Activated T-helper 2 cell treated with anti-CD3 and anti-CD28 coated beads, Interferon-gamma antibody, Interleukin-2, Interleukin-4, amounts not matched to agents 10 μg/mL and 5 μg/mL and 100 μg/mL, durations not matched to agents 14 hours and 24 hours and 36 hours (primary cell): ENCODE data around the gene MTAP. TPM values are rescaled to one million over a fixed set of nuclear protein-coding genes. Genes with fewer than 3 reads are reported as not detected.

Source experiments
- DNase-seq: peaks from one replicate; pipeline ENCODE4 v3.0.0; 2021; ENCODE audit warnings: low spot score
- H3K27ac Mint-ChIP-seq: one replicate; pipeline ENCODE4 v1.8.0; 2021; ENCODE audit warnings: mixed read lengths
- H3K27me3 Mint-ChIP-seq: one replicate; pipeline ENCODE4 v1.8.0; 2021; ENCODE audit warnings: low read depth, mixed read lengths
- H3K36me3 Mint-ChIP-seq: one replicate; pipeline ENCODE4 v1.8.0; 2021; ENCODE audit warnings: low read depth, mixed read lengths
- H3K4me1 Mint-ChIP-seq: one replicate; pipeline ENCODE4 v1.8.0; 2021; ENCODE audit warnings: low read depth, mixed read lengths
- H3K4me3 Mint-ChIP-seq: one replicate; pipeline ENCODE4 v1.8.0; 2021; ENCODE audit warnings: low read depth, mild to moderate bottlenecking, moderate library complexity, mixed read lengths
- H3K9me3 Mint-ChIP-seq: one replicate; pipeline ENCODE4 v1.8.0; 2021; ENCODE audit warnings: mixed read lengths
- intact Hi-C: fragments of 100-400 bp; cut with micrococcal nuclease; formaldehyde crosslinking; loops from one replicate; pipeline ENCODE4 v1.15.1; 2023
- total RNA-seq: library from RNA; stranded (reverse); gene quantifications from 2 replicates; pipeline ENCODE4 v1.2.3, GENCODE V29; 2022

The MTAP gene
- total RNA-seq, 1 donor from 2014 or later: 79.9 TPM

GRCh38 chr9:21836437-21837161 is 34.2 kb downstream of the MTAP start:
- intact Hi-C loops: no loop called here
- no peak for DNase-seq
- H3K4me3 Mint-ChIP-seq: no peak overlapping the region

DNA sequence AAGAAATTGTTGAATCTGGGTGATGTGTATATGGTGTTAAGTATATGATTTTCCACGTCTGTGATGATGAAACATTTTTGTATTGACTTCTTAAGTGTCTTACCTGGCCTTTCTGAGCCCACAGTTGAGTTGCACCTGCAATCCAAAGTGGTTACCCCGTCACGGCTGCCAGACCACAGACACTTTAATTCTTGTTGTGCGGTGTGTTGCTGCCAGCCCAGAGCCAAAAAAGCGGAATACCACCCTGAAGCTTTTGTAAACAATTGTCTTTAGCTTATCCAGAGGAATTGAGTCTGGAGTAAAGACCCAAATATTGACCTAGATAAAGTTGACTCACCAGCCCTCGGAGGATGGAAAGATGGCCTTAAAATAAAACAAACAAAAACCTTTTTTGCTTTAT is 35.1 kb downstream of the MTAP start:
- intact Hi-C loops: no loop called here
- H3K4me1 Mint-ChIP-seq: peaks cover 20% of the 10 kb centered on the region
- peaks cover 15% of the 10 kb centered on the region for H3K9me3 Mint-ChIP-seq
- peaks cover 97% of the 10 kb centered on the region for H3K36me3 Mint-ChIP-seq
- no peak overlapping the region for H3K27ac Mint-ChIP-seq
- no peaks in the 10 kb centered on the region for H3K27me3 Mint-ChIP-seq
- no peak overlapping the region for H3K4me3 Mint-ChIP-seq
- no peak for DNase-seq

More at GRCh38 chr9:21836437-21837161, 34.2 kb downstream of the MTAP start:
- Mint-ChIP-seq H3K27me3 (no peaks in the 10 kb centered on the region), H3K9me3 (peaks cover 6% of the 10 kb centered on the region), H3K27ac (no peak overlapping the region), H3K4me1 (peaks cover 29% of the 10 kb centered on the region), H3K36me3 (peaks cover 96% of the 10 kb centered on the region)

GRCh38 chr9:21840647-21841046 is 38.2 kb downstream of the MTAP start:
- H3K27me3 Mint-ChIP-seq: no peaks in the 10 kb centered on the region
- H3K36me3 Mint-ChIP-seq: peaks cover 95% of the 10 kb centered on the region
- intact Hi-C loops: no loop called here
- H3K27ac Mint-ChIP-seq: no peak overlapping the region
- no peak overlapping the region for H3K4me3 Mint-ChIP-seq
- peaks cover 9% of the 10 kb centered on the region for H3K4me1 Mint-ChIP-seq
- no peak for DNase-seq
- H3K9me3 Mint-ChIP-seq: peaks cover 41% of the 10 kb centered on the region

- no peak overlapping the region for H3K27ac Mint-ChIP-seq
- peaks cover 46% of the 10 kb centered on the region for H3K9me3 Mint-ChIP-seq
- H3K4me1 Mint-ChIP-seq: peaks cover 7% of the 10 kb centered on the region
- no peak overlapping the region for H3K4me3 Mint-ChIP-seq
- peaks cover 95% of the 10 kb centered on the region for H3K36me3 Mint-ChIP-seq
- no peaks in the 10 kb centered on the region for H3K27me3 Mint-ChIP-seq
- no peak for DNase-seq
- intact Hi-C loops: no loop called here
Observed at GRCh38 chr9:21841133-21841532, 38.7 kb downstream of the MTAP start.

DNA sequence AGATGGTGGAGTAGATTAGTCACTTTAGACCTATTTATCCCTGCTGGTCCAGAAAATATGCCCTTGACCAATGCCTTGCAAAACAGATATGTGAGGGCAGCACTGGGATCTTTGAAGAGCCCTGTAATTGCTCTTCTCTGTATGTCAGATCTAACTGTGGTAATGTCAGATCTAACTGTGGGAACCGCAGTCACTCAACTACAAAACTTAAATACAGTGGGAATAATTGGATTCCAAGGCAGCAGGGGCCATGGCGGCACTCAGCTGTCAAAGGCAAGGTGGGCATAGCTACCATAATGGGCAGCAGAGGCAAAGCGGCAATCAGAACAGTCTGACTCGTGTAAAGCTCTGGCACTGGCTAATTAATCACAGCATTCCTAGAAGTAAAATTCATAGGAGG is 46.2 kb downstream of the MTAP start:
- intact Hi-C loops: no loop called here
- Mint-ChIP-seq H3K4me1 (peaks cover 12% of the 10 kb centered on the region), H3K9me3 (peaks cover 43% of the 10 kb centered on the region), H3K27me3 (no peaks in the 10 kb centered on the region), H3K4me3 (no peak overlapping the region), H3K36me3 (peaks cover 83% of the 10 kb centered on the region), H3K27ac (no peak overlapping the region)
- DNase-seq: no peak

DNA sequence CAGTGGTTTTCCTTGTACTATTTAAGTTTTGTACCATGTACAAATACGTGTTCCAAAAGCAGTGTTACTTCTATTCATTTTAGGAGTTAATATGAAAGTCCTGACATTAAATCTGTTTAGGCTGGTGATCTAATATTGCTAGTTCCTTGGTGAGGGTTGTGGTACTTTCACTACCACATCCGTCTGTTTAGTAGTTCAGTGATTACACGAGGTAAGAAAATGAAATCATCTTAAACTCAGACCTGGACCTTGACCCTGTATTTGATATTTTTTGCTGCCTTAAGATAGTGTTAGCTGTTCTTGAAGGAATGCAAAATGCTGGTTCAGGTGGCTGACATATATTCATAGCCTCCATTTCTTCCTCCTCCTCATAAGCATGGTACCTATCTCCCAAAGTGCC is 50.3 kb downstream of the MTAP start:
- Mint-ChIP-seq H3K27me3 (no peaks in the 10 kb centered on the region), H3K4me1 (peaks cover 12% of the 10 kb centered on the region), H3K27ac (no peak overlapping the region), H3K4me3 (no peak overlapping the region), H3K36me3 (peaks cover 80% of the 10 kb centered on the region), H3K9me3 (peaks cover 14% of the 10 kb centered on the region)
- no peak for DNase-seq
- intact Hi-C loops: loop anchor here (1.0 kb wide), 1 partner anchor 20 kb away; no protein-coding TSS in a partner anchor

GRCh38 chr9:21853414-21853813 is 51.0 kb downstream of the MTAP start:
- no peak for DNase-seq
- Mint-ChIP-seq H3K36me3 (peaks cover 80% of the 10 kb centered on the region), H3K9me3 (peaks cover 9% of the 10 kb centered on the region), H3K27ac (no peak overlapping the region), H3K27me3 (no peaks in the 10 kb centered on the region), H3K4me3 (no peak overlapping the region), H3K4me1 (peaks cover 12% of the 10 kb centered on the region)
- intact Hi-C loops: no loop called here

GRCh38 chr9:21854119-21854518 is 51.7 kb downstream of the MTAP start:
- intact Hi-C loops: no loop called here
- H3K9me3 Mint-ChIP-seq: peaks cover 4% of the 10 kb centered on the region
- H3K4me1 Mint-ChIP-seq: peaks cover 12% of the 10 kb centered on the region
- no peaks in the 10 kb centered on the region for H3K27me3 Mint-ChIP-seq
- no peak for DNase-seq
- no peak overlapping the region for H3K27ac Mint-ChIP-seq
- no peak overlapping the region for H3K4me3 Mint-ChIP-seq
- H3K36me3 Mint-ChIP-seq: peaks cover 80% of the 10 kb centered on the region

GRCh38 chr9:21854594-21854993 is 52.2 kb downstream of the MTAP start:
- no peak for DNase-seq
- H3K4me1 Mint-ChIP-seq: peaks cover 12% of the 10 kb centered on the region
- H3K9me3 Mint-ChIP-seq: no peaks in the 10 kb centered on the region
- no peak overlapping the region for H3K4me3 Mint-ChIP-seq
- H3K27ac Mint-ChIP-seq: no peak overlapping the region
- no peaks in the 10 kb centered on the region for H3K27me3 Mint-ChIP-seq
- peaks cover 80% of the 10 kb centered on the region for H3K36me3 Mint-ChIP-seq
- intact Hi-C loops: no loop called here

DNA sequence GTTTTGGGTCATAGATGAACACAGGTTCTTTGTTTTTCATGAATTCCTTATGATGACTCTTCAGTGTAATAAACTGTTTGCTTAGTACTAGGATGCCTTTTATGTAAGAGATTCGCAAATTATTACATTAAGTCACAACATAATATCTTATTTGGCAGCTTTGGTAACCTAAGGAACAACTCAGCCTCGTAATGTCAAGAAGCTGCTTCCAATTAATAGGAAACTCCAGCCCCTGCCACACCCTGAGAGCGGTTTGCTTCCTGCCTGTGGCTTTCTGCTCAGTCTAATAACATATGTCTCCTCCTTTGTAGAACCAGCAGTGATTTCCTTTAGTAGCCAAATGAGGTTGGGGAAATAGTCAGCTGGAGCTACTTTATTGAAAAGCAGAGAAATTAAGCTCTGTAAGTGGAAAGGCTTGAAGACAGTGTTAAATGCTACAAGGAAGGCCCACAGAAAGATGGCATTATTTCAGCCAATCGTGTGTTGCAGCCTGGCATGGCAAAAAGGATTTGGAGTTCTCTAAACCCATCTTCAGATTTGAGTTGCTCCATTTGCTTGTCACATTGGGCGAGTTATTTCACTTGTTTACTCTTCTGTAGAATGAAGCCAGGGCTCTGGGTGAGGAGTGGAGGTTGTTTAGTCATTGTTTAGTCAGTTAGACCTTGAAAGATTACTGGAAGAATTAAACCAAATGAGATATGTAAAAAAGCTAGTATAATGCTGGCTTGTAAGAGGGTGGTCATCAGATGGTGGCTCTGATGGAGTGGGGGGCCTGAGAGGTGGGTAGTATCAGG is 54.1 kb downstream of the MTAP start:
- no peak overlapping the region for H3K4me3 Mint-ChIP-seq
- intact Hi-C loops: no loop called here

GRCh38 chr9:21862871-21863270 is 60.4 kb downstream of the MTAP start:
- Mint-ChIP-seq H3K36me3 (peaks cover 85% of the 10 kb centered on the region), H3K4me1 (peaks cover 11% of the 10 kb centered on the region), H3K4me3 (no peak overlapping the region), H3K27ac (no peak overlapping the region), H3K9me3 (peaks cover 5% of the 10 kb centered on the region), H3K27me3 (no peaks in the 10 kb centered on the region)
- DNase-seq: no peak
- intact Hi-C loops: loop anchor here (5.0 kb wide), 1 partner anchor 54 kb away; no protein-coding TSS in a partner anchor

More for the DNA sequence above, 54.1 kb downstream of the MTAP start:
- no peak for DNase-seq
- Mint-ChIP-seq H3K36me3 (peaks cover 85% of the 10 kb centered on the region), H3K27me3 (no peaks in the 10 kb centered on the region), H3K4me1 (peaks cover 11% of the 10 kb centered on the region), H3K9me3 (no peaks in the 10 kb centered on the region), H3K27ac (no peak overlapping the region)

- H3K4me1 Mint-ChIP-seq: peaks cover 11% of the 10 kb centered on the region
Observed at GRCh38 chr9:21864505-21864904, 62.1 kb downstream of the MTAP start.

GRCh38 chr9:21866302-21866701 is 63.9 kb downstream of the MTAP start:
- H3K27me3 Mint-ChIP-seq: no peaks in the 10 kb centered on the region
- H3K4me1 Mint-ChIP-seq: peaks cover 11% of the 10 kb centered on the region
- no peak for DNase-seq
- intact Hi-C loops: no loop called here
- H3K4me3 Mint-ChIP-seq: no peak overlapping the region
- no peak overlapping the region for H3K27ac Mint-ChIP-seq
- H3K9me3 Mint-ChIP-seq: peaks cover 5% of the 10 kb centered on the region
- H3K36me3 Mint-ChIP-seq: peaks cover 53% of the 10 kb centered on the region

More at GRCh38 chr9:21864505-21864904, 62.1 kb downstream of the MTAP start:
- no peak for DNase-seq
- Mint-ChIP-seq H3K9me3 (peaks cover 5% of the 10 kb centered on the region), H3K36me3 (peaks cover 69% of the 10 kb centered on the region), H3K27me3 (no peaks in the 10 kb centered on the region), H3K27ac (no peak overlapping the region), H3K4me3 (no peak overlapping the region)
- intact Hi-C loops: loop anchor here (5.0 kb wide), 1 partner anchor 53 kb away; no protein-coding TSS in a partner anchor
